Common myeloid progenitor, CD34-positive (primary cell): ENCODE measurements around the gene ZBTB7C.

ENCODE experiments used
- CTCF ChIA-PET: fragments of 350-600 bp; sonication (Branson Sonifier 250); formaldehyde crosslinking; loops from one replicate; lab custom pipeline; 2021; ENCODE audit warnings: antibody characterized with exemption; lab: Charles Lee
- POLR2A ChIA-PET: fragments of 350-600 bp; sonication (Branson Sonifier 250); formaldehyde crosslinking; loops from one replicate; lab custom pipeline; 2021; ENCODE audit warnings: antibody characterized with exemption; lab: Charles Lee
- DNase-seq, 3 donors: peaks; one replicate each; pipeline versions ENCODE4 v3.0.0 to v3.0.0-alpha.2; 2013
- H3K27ac ChIP-seq, 2 experiments: 1 replicate in 1 of 2; 2 replicates in 1 of 2; pipeline ENCODE4 v1.7.0; 2013; ENCODE audit warnings: inconsistent platforms in 2 of 2, low read length in 2 of 2, mild to moderate bottlenecking in 2 of 2, low read depth in 1 of 2, moderate library complexity in 1 of 2; ENCODE audit not compliant: severe bottlenecking in 2 of 2, insufficient read depth in 1 of 2, poor library complexity in 1 of 2
- H3K27me3 ChIP-seq, 5 experiments: replicated peaks in 2 of 5; 1 replicate in 3 of 5; 2 replicates in 2 of 5; pipeline versions ENCODE4 v1.6.1 to v1.7.0; 2013; ENCODE audit warnings: low read length in 4 of 5, mild to moderate bottlenecking in 2 of 5, moderate library complexity in 2 of 5, inconsistent platforms in 1 of 5; ENCODE audit not compliant: insufficient read depth in 5 of 5, control insufficient read depth in 4 of 5
- H3K36me3 ChIP-seq, 4 experiments: 1 replicate in 2 of 4; 2 replicates in 2 of 4; pipeline versions ENCODE4 v1.6.1 to v1.7.0; 2013; ENCODE audit warnings: low read length in 3 of 4, control low read depth in 1 of 4, mild to moderate bottlenecking in 1 of 4; ENCODE audit not compliant: control insufficient read depth in 4 of 4, insufficient read depth in 4 of 4
- H3K4me1 ChIP-seq, 4 experiments: 1 replicate in 3 of 4; 2 replicates in 1 of 4; pipeline versions ENCODE4 v1.6.1 to v1.7.1; 2013; ENCODE audit warnings: low read length in 3 of 4, mild to moderate bottlenecking in 3 of 4, control low read depth in 1 of 4, inconsistent platforms in 1 of 4, moderate library complexity in 1 of 4; ENCODE audit not compliant: control insufficient read depth in 4 of 4, insufficient read depth in 4 of 4; ENCODE audit errors: control extremely low read depth in 1 of 4
- H3K4me3 ChIP-seq, 7 experiments: 1 replicate in 4 of 7; 2 replicates in 3 of 7; pipeline versions ENCODE4 v1.5.1 to v1.7.0; 2013; ENCODE audit warnings: mild to moderate bottlenecking in 7 of 7, low read length in 6 of 7, moderate library complexity in 6 of 7, inconsistent platforms in 2 of 7, low read depth in 2 of 7, control low read depth in 1 of 7; ENCODE audit not compliant: insufficient read depth in 4 of 7, control insufficient read depth in 1 of 7; ENCODE audit errors: extremely low read depth in 1 of 7
- H3K9me3 ChIP-seq, 5 experiments: 1 replicate in 4 of 5; 2 replicates in 1 of 5; pipeline versions ENCODE4 v1.6.1 to v1.7.1; 2013; ENCODE audit warnings: low read length in 4 of 5, mild to moderate bottlenecking in 2 of 5, inconsistent platforms in 1 of 5, low read depth in 1 of 5, moderate library complexity in 1 of 5; ENCODE audit not compliant: control insufficient read depth in 4 of 5, insufficient read depth in 2 of 5; ENCODE audit errors: control extremely low read depth in 1 of 5
- WGBS: methylation state at CpG from one replicate; pipeline ENCODE4 v1.1.5; 2013; ENCODE audit not compliant: insufficient coverage; 5-methylcytosine and 5-hydroxymethylcytosine counted together

Gene ZBTB7C

GRCh38 chr18:48061781-48062570 lies 347.2 kb downstream of the ZBTB7C start:
- no peaks in the 10 kb centered on the region for H3K4me1 ChIP-seq
- ChIA-PET POLR2A (no interaction called here), CTCF (no interaction called here)
- 97% methylated on average over 4 of the region's 7 CpGs for WGBS
- no peak for DNase-seq
- no peak overlapping the region for H3K27ac ChIP-seq
- peaks cover 9 to 46% (median 17%) of the 10 kb centered on the region in 5 experiments for H3K27me3 ChIP-seq
- no peak overlapping the region for H3K4me3 ChIP-seq
- no peaks in the 10 kb centered on the region for H3K36me3 ChIP-seq
- H3K9me3 ChIP-seq: peaks cover 0 to 4% (median 0%) of the 10 kb centered on the region in 5 experiments

- H3K27ac ChIP-seq: no peak overlapping the region
- H3K36me3 ChIP-seq: no peaks in the 10 kb centered on the region
- no peaks in the 10 kb centered on the region for H3K4me1 ChIP-seq
- peaks cover 13 to 55% (median 17%) of the 10 kb centered on the region in 5 experiments for H3K27me3 ChIP-seq
- POLR2A ChIA-PET: no interaction called here
- CTCF ChIA-PET: interaction anchor here (1.3 kb wide), 1 partner anchor 30 kb away, joined by 3 read pairs; no protein-coding TSS in a partner anchor
- DNase-seq: no peak
- peaks cover 0 to 4% (median 0%) of the 10 kb centered on the region in 5 experiments for H3K9me3 ChIP-seq
- H3K4me3 ChIP-seq: no peak overlapping the region
- WGBS: 71% methylated on average over 3 of the region's 3 CpGs
Measured at GRCh38 chr18:48060970-48061369, 348.2 kb downstream of the ZBTB7C start.

GRCh38 chr18:48060346-48060745 lies 348.8 kb downstream of the ZBTB7C start:
- DNase-seq: no peak
- H3K27me3 ChIP-seq: peaks cover 13 to 61% (median 21%) of the 10 kb centered on the region in 5 experiments
- peaks cover 0 to 4% (median 0%) of the 10 kb centered on the region in 5 experiments for H3K9me3 ChIP-seq
- no peak overlapping the region for H3K4me3 ChIP-seq
- CTCF ChIA-PET: interaction anchor here (0.9 to 1.3 kb wide), 2 partner anchors 20 to 29 kb away, joined by 3 read pairs; no protein-coding TSS in a partner anchor
- 89% methylated on average over 4 of the region's 4 CpGs for WGBS
- POLR2A ChIA-PET: no interaction called here
- no peak overlapping the region for H3K27ac ChIP-seq
- H3K36me3 ChIP-seq: no peaks in the 10 kb centered on the region
- H3K4me1 ChIP-seq: no peaks in the 10 kb centered on the region

- Histone ChIP-seq H3K4me3 (no peak overlapping the region), H3K27me3 (peaks cover 15 to 67% (median 25%) of the 10 kb centered on the region in 5 experiments), H3K9me3 (peaks cover 0 to 4% (median 0%) of the 10 kb centered on the region in 5 experiments), H3K27ac (no peak overlapping the region), H3K4me1 (no peaks in the 10 kb centered on the region), H3K36me3 (no peaks in the 10 kb centered on the region)
- ChIA-PET POLR2A (no interaction called here), CTCF (interaction anchor here (0.9 to 1.3 kb wide), 2 partner anchors 21 to 28 kb away, joined by 3 read pairs; no protein-coding TSS in a partner anchor)
- DNase-seq: no peak
- WGBS: 8% methylated on average over 4 of the region's 5 CpGs
Measured at GRCh38 chr18:48059455-48060010, 349.6 kb downstream of the ZBTB7C start.

- POLR2A ChIA-PET: no interaction called here
- Histone ChIP-seq H3K27me3 (peaks cover 15 to 77% (median 28%) of the 10 kb centered on the region in 5 experiments), H3K27ac (no peak overlapping the region), H3K4me1 (peaks cover 0 to 3% (median 0%) of the 10 kb centered on the region in 4 experiments), H3K9me3 (peaks cover 0 to 4% (median 0%) of the 10 kb centered on the region in 5 experiments), H3K36me3 (no peaks in the 10 kb centered on the region), H3K4me3 (no peak overlapping the region)
- DNase-seq: no peak
- CTCF ChIA-PET: no interaction called here
- 90% methylated on average over 6 of the region's 6 CpGs for WGBS
Measured at GRCh38 chr18:48058486-48058885, 350.7 kb downstream of the ZBTB7C start.

- ChIA-PET POLR2A (no interaction called here), CTCF (no interaction called here)
- Histone ChIP-seq H3K4me1 (peaks cover 0 to 3% (median 0%) of the 10 kb centered on the region in 4 experiments), H3K36me3 (no peaks in the 10 kb centered on the region), H3K27me3 (peaks cover 15 to 85% (median 28%) of the 10 kb centered on the region in 5 experiments), H3K9me3 (peaks cover 0 to 4% (median 0%) of the 10 kb centered on the region in 5 experiments), H3K27ac (no peak overlapping the region), H3K4me3 (no peak overlapping the region)
- no peak for DNase-seq
Measured at GRCh38 chr18:48057018-48057417, 352.2 kb downstream of the ZBTB7C start.

- Histone ChIP-seq H3K27me3 (peaks cover 16 to 83% (median 26%) of the 10 kb centered on the region in 5 experiments), H3K9me3 (peaks cover 0 to 4% (median 0%) of the 10 kb centered on the region in 5 experiments), H3K27ac (no peak overlapping the region), H3K4me3 (no peak overlapping the region), H3K4me1 (peaks cover 0 to 3% (median 0%) of the 10 kb centered on the region in 4 experiments), H3K36me3 (no peaks in the 10 kb centered on the region)
- ChIA-PET CTCF (no interaction called here), POLR2A (no interaction called here)
- DNase-seq: no peak
- WGBS: 73% methylated on average over 2 of the region's 6 CpGs
Measured at GRCh38 chr18:48055351-48055750, 353.8 kb downstream of the ZBTB7C start.
